Measurements from ENCODE around the gene USP33.
"Not testable (repeated sequence)": the region's sequence is repeated elsewhere in the genome, so short reads cannot be mapped to it uniquely, and the experiment has no call there.

GRCh38 chr1:77646224-77646623 is 113.4 kb downstream of the USP33 start:
- not testable (repeated sequence) for TF ChIP-seq EP300, CTCF (IDR thresholded peaks at IDR 0.05)
